H1 (cell line): ENCODE data around the gene TYRO3. TPM values are rescaled to one million over a fixed set of nuclear protein-coding genes. Genes with fewer than 3 reads are reported as not detected.

Experiments used
- CBX5 ChIP-seq: fragments of 300-800, 300-1000 bp; sonication (generic); IDR thresholded peaks from 2 replicates; pipeline ENCODE4 v1.7.1; 2016; ENCODE audit warnings: antibody characterized with exemption, low read length, low read depth
- KDM4A ChIP-seq: IDR thresholded peaks from one replicate; pipeline ENCODE4 v1.7.1; 2012; ENCODE audit warnings: low read depth, mild to moderate bottlenecking, moderate library complexity, low read length, inconsistent platforms; ENCODE audit not compliant: severe bottlenecking
- KDM5A ChIP-seq: fragments of 200-600 bp; IDR thresholded peaks from 2 replicates; pipeline ENCODE4 v1.7.1; 2012; ENCODE audit warnings: mild to moderate bottlenecking, low read length, inconsistent platforms, mixed read lengths
- MAFK ChIP-seq: IDR thresholded peaks from 2 replicates; pipeline ENCODE4 v1.6.1; 2012; ENCODE audit warnings: low read depth, mild to moderate bottlenecking, improper control_type of control experiment, low read length
- PHF8 ChIP-seq: fragments of 200-600 bp; sonication (generic); conservative IDR thresholded peaks from 2 replicates; pipeline ENCODE4 v1.7.1; 2012; ENCODE audit warnings: low read depth, mild to moderate bottlenecking, inconsistent platforms, low read length, moderate library complexity
- RBBP5 ChIP-seq: IDR thresholded peaks from 2 replicates; pipeline ENCODE4 v1.7.1; 2012; ENCODE audit warnings: low read depth, mild to moderate bottlenecking, inconsistent platforms, low read length, moderate library complexity, borderline replicate concordance
- SIN3A ChIP-seq, 2 experiments: IDR thresholded peaks in 1 of 2; conservative IDR thresholded peaks in 1 of 2; 2 replicates each; pipeline ENCODE4 v1.6.1; 2011 to 2012; ENCODE audit warnings: low read length in 2 of 2, improper control_type of control experiment in 1 of 2, low read depth in 1 of 2, mild to moderate bottlenecking in 1 of 2
- SRF ChIP-seq: IDR thresholded peaks from 2 replicates; pipeline ENCODE4 v1.6.1; 2011; ENCODE audit warnings: mild to moderate bottlenecking, low read depth, low read length, moderate library complexity
- TAF7 ChIP-seq: optimal IDR thresholded peaks from 2 replicates; pipeline ENCODE3; 2011; ENCODE audit warnings: low read depth, mild to moderate bottlenecking, inconsistent platforms, low read length, moderate library complexity, borderline replicate concordance
- polyA plus RNA-seq, 7 experiments: library from polyadenylated mRNA; depleted of rRNA in 3 of 7; stranded (reverse) in 5 of 7; unstranded in 2 of 7; fragments of >200 nt in 5 of 7; fragments of 200-250 nt in 2 of 7; gene quantifications; 1 replicate in 5 of 7; 2 replicates in 1 of 7; 4 replicates in 1 of 7; pipeline versions ENCODE4 v1.2.1 to v1.2.3, GENCODE V29; 2011 to 2013; ENCODE audit warnings: missing spikeins in 2 of 7, mixed read lengths in 2 of 7
- total RNA-seq: library from RNA; stranded (reverse); fragmentation: NEBNext Ultra II Directional; extraction: Animal tissue kit (Norgen Biotek cat#: 25700); gene quantifications from 2 replicates; pipeline ENCODE4 v1.2.1, GENCODE V29; 2021
- TF ChIP-seq, protein P1 (sequence below): fragments of 300-600 bp; sonication (generic); IDR thresholded peaks from 2 replicates; pipeline ENCODE4 v1.7.1; 2012; ENCODE audit warnings: low read length, moderate library complexity, mild to moderate bottlenecking, inconsistent platforms; ENCODE audit not compliant: insufficient replicate concordance

The TYRO3 gene
- total and polyA plus RNA-seq, 2 of the 8 experiments (the other 6 are each of a cell fraction or from before 2014, with no cell fraction given) = 82.7 to 98.8 TPM

DNA sequence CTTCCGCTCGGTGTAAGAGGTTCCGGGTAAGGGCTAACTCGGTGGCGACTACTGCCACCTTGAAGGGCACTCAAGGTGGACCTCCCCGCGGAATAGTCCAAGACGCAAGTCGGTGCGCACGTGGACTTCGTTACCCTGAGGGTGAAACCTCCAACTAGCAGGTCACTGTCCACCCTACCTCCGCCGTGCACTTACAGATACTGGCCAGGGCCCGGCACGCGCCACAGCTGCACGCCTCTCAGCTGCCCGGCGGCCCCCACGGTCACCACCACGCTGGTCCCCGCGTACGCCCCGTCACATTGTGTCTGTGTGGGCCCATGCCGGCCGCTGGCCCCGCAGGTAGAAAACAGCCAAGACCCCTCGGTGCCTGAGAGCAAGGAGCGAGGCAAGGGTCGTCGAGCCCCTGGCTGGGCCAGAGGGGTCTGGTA, 46.5 kb upstream of the TYRO3 start (continued):
- TF ChIP-seq, protein P1, sequence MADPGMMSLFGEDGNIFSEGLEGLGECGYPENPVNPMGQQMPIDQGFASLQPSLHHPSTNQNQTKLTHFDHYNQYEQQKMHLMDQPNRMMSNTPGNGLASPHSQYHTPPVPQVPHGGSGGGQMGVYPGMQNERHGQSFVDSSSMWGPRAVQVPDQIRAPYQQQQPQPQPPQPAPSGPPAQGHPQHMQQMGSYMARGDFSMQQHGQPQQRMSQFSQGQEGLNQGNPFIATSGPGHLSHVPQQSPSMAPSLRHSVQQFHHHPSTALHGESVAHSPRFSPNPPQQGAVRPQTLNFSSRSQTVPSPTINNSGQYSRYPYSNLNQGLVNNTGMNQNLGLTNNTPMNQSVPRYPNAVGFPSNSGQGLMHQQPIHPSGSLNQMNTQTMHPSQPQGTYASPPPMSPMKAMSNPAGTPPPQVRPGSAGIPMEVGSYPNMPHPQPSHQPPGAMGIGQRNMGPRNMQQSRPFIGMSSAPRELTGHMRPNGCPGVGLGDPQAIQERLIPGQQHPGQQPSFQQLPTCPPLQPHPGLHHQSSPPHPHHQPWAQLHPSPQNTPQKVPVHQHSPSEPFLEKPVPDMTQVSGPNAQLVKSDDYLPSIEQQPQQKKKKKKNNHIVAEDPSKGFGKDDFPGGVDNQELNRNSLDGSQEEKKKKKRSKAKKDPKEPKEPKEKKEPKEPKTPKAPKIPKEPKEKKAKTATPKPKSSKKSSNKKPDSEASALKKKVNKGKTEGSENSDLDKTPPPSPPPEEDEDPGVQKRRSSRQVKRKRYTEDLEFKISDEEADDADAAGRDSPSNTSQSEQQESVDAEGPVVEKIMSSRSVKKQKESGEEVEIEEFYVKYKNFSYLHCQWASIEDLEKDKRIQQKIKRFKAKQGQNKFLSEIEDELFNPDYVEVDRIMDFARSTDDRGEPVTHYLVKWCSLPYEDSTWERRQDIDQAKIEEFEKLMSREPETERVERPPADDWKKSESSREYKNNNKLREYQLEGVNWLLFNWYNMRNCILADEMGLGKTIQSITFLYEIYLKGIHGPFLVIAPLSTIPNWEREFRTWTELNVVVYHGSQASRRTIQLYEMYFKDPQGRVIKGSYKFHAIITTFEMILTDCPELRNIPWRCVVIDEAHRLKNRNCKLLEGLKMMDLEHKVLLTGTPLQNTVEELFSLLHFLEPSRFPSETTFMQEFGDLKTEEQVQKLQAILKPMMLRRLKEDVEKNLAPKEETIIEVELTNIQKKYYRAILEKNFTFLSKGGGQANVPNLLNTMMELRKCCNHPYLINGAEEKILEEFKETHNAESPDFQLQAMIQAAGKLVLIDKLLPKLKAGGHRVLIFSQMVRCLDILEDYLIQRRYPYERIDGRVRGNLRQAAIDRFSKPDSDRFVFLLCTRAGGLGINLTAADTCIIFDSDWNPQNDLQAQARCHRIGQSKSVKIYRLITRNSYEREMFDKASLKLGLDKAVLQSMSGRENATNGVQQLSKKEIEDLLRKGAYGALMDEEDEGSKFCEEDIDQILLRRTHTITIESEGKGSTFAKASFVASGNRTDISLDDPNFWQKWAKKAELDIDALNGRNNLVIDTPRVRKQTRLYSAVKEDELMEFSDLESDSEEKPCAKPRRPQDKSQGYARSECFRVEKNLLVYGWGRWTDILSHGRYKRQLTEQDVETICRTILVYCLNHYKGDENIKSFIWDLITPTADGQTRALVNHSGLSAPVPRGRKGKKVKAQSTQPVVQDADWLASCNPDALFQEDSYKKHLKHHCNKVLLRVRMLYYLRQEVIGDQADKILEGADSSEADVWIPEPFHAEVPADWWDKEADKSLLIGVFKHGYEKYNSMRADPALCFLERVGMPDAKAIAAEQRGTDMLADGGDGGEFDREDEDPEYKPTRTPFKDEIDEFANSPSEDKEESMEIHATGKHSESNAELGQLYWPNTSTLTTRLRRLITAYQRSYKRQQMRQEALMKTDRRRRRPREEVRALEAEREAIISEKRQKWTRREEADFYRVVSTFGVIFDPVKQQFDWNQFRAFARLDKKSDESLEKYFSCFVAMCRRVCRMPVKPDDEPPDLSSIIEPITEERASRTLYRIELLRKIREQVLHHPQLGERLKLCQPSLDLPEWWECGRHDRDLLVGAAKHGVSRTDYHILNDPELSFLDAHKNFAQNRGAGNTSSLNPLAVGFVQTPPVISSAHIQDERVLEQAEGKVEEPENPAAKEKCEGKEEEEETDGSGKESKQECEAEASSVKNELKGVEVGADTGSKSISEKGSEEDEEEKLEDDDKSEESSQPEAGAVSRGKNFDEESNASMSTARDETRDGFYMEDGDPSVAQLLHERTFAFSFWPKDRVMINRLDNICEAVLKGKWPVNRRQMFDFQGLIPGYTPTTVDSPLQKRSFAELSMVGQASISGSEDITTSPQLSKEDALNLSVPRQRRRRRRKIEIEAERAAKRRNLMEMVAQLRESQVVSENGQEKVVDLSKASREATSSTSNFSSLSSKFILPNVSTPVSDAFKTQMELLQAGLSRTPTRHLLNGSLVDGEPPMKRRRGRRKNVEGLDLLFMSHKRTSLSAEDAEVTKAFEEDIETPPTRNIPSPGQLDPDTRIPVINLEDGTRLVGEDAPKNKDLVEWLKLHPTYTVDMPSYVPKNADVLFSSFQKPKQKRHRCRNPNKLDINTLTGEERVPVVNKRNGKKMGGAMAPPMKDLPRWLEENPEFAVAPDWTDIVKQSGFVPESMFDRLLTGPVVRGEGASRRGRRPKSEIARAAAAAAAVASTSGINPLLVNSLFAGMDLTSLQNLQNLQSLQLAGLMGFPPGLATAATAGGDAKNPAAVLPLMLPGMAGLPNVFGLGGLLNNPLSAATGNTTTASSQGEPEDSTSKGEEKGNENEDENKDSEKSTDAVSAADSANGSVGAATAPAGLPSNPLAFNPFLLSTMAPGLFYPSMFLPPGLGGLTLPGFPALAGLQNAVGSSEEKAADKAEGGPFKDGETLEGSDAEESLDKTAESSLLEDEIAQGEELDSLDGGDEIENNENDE = no peak
- TF ChIP-seq KDM4A (no peak), MAFK (no peak), SIN3A (conservative IDR thresholded peaks at IDR 0.05 in 1 of 2, IDR thresholded peaks at IDR 0.05 in 1 of 2; ENCODE audit: low read depth in 1 of 2, low read length in 2 of 2) (no peak), CBX5 (no peak), SRF (no peak), KDM5A (no peak), PHF8 (no peak), TAF7 (no peak), RBBP5 (no peak)
